Measurements from ENCODE around the gene RIMBP2. TPM values are rescaled to one million over a fixed set of nuclear protein-coding genes. Genes with fewer than 3 reads are reported as not detected.

Gene RIMBP2
- total RNA-seq, 1 donor from 2014 or later = not detected

- no peak for DNase-seq (ENCODE audit: low spot score)
- intact Hi-C loops (cut with DNase I) = no loop called here
Observed at GRCh38 chr12:130375296-130376287, 340.5 kb downstream of the RIMBP2 start.

- DNase-seq (ENCODE audit: low spot score) = no peak
- intact Hi-C loops (cut with DNase I) = no loop called here
Observed at GRCh38 chr12:130374083-130374482, 342.0 kb downstream of the RIMBP2 start.

- intact Hi-C loops (cut with DNase I) = no loop called here
- no peak for DNase-seq (ENCODE audit: low spot score)
Observed at GRCh38 chr12:130372936-130373335, 343.2 kb downstream of the RIMBP2 start.

GRCh38 chr12:130371296-130371695 lies 344.8 kb downstream of the RIMBP2 start:
- intact Hi-C loops (cut with DNase I) = no loop called here
- no peak for DNase-seq (ENCODE audit: low spot score)

- intact Hi-C loops (cut with DNase I) = no loop called here
- no peak for DNase-seq (ENCODE audit: low spot score)
Observed at GRCh38 chr12:130369816-130370215, 346.3 kb downstream of the RIMBP2 start.

GRCh38 chr12:130367523-130367922 lies 348.6 kb downstream of the RIMBP2 start:
- no peak for DNase-seq (ENCODE audit: low spot score)
- intact Hi-C loops (cut with DNase I) = no loop called here

- intact Hi-C loops (cut with DNase I) = no loop called here
- no peak for DNase-seq (ENCODE audit: low spot score)
Observed at GRCh38 chr12:130367003-130367402, 349.1 kb downstream of the RIMBP2 start.

- intact Hi-C loops (cut with DNase I) = no loop called here
- DNase-seq (ENCODE audit: low spot score) = no peak
Observed at GRCh38 chr12:130366159-130366558, 349.9 kb downstream of the RIMBP2 start.

GRCh38 chr12:130364578-130364977 lies 351.5 kb downstream of the RIMBP2 start:
- DNase-seq (ENCODE audit: low spot score) = no peak
- intact Hi-C loops (cut with DNase I) = no loop called here

- intact Hi-C loops (cut with DNase I) = no loop called here
- DNase-seq (ENCODE audit: low spot score) = no peak
Observed at GRCh38 chr12:130362060-130362459, 354.0 kb downstream of the RIMBP2 start.

GRCh38 chr12:130357729-130358330 lies 358.3 kb downstream of the RIMBP2 start:
- intact Hi-C loops (cut with DNase I) = no loop called here
- DNase-seq (ENCODE audit: low spot score) = no peak

GRCh38 chr12:130357241-130357640 lies 358.9 kb downstream of the RIMBP2 start:
- no peak for DNase-seq (ENCODE audit: low spot score)
- intact Hi-C loops (cut with DNase I) = no loop called here

- intact Hi-C loops (cut with DNase I) = no loop called here
- no peak for DNase-seq (ENCODE audit: low spot score)
Observed at GRCh38 chr12:130356222-130356621, 359.9 kb downstream of the RIMBP2 start.

- intact Hi-C loops (cut with DNase I) = no loop called here
- DNase-seq (ENCODE audit: low spot score) = no peak
Observed at GRCh38 chr12:130354407-130354806, 361.7 kb downstream of the RIMBP2 start.

- DNase-seq (ENCODE audit: low spot score) = no peak
- intact Hi-C loops (cut with DNase I) = no loop called here
Observed at GRCh38 chr12:130353081-130353480, 363.0 kb downstream of the RIMBP2 start.

- DNase-seq (ENCODE audit: low spot score) = no peak
- intact Hi-C loops (cut with DNase I) = no loop called here
Observed at GRCh38 chr12:130351326-130351725, 364.8 kb downstream of the RIMBP2 start.

GRCh38 chr12:130350715-130351114 lies 365.4 kb downstream of the RIMBP2 start:
- intact Hi-C loops (cut with DNase I) = no loop called here
- no peak for DNase-seq (ENCODE audit: low spot score)

- intact Hi-C loops (cut with DNase I) = no loop called here
Observed at GRCh38 chr12:130347588-130347987, 368.5 kb downstream of the RIMBP2 start.

More at GRCh38 chr12:130347588-130347987, 368.5 kb downstream of the RIMBP2 start:
- DNase-seq (ENCODE audit: low spot score) = no peak

Measured in cardiac septum (tissue), 1 donor.